AG04450 (cell line): ENCODE results near the gene GFPT2. TPM values are rescaled to one million over a fixed set of nuclear protein-coding genes. Genes with fewer than 3 reads are reported as not detected.

Experiments
- CTCF ChIA-PET: fragments of 300-600, 350-600 bp; formaldehyde crosslinking; extraction: SDS; loops from one replicate; lab custom pipeline; 2022; ENCODE audit warnings: antibody characterized with exemption, inconsistent platforms; lab: Charles Lee
- POLR2A ChIA-PET: fragments of 350-600 bp; formaldehyde crosslinking; extraction: SDS; loops from one replicate; lab custom pipeline; 2021; ENCODE audit warnings: antibody characterized with exemption, inconsistent platforms; lab: Yijun Ruan, JAX
- DNase-seq: peaks from one replicate; pipeline ENCODE4 v3.0.0-alpha.2; 2011; ENCODE audit warnings: low read depth, low spot score
- H3K27ac ChIP-seq: one replicate; pipeline ENCODE4 v1.5.1; 2012; ENCODE audit warnings: low read depth, low read length, control low read depth
- H3K27me3 ChIP-seq: one replicate; pipeline ENCODE4 v1.6.0; 2012; ENCODE audit warnings: low read length; ENCODE audit not compliant: control insufficient read depth, insufficient read depth
- H3K4me3 ChIP-seq: 2 replicates; pipeline ENCODE4 v1.5.1; 2011; ENCODE audit warnings: mild to moderate bottlenecking, low read depth, low read length, control low read depth
- H3K9me3 ChIP-seq: 2 replicates; pipeline ENCODE4 v1.5.1; 2012; ENCODE audit warnings: low read length; ENCODE audit not compliant: control insufficient read depth, insufficient read depth
- polyA plus RNA-seq: library from polyadenylated mRNA; depleted of rRNA; stranded (reverse); fragments of >200 nt; gene quantifications from 2 replicates; pipeline ENCODE4 v1.2.3, GENCODE V29; 2011
- TF ChIP-seq, protein P1 (sequence below): IDR thresholded peaks from 2 replicates; pipeline ENCODE4 v1.5.1; 2011; ENCODE audit warnings: low read depth, low read length, control low read depth, inconsistent platforms

The GFPT2 gene
- polyA plus RNA-seq, 1 experiment, result 15.1 TPM

- no peak overlapping the region for H3K4me3 ChIP-seq
- no peaks in the 10 kb centered on the region for H3K27me3 ChIP-seq
- no peak for DNase-seq
- TF ChIP-seq, protein P1, sequence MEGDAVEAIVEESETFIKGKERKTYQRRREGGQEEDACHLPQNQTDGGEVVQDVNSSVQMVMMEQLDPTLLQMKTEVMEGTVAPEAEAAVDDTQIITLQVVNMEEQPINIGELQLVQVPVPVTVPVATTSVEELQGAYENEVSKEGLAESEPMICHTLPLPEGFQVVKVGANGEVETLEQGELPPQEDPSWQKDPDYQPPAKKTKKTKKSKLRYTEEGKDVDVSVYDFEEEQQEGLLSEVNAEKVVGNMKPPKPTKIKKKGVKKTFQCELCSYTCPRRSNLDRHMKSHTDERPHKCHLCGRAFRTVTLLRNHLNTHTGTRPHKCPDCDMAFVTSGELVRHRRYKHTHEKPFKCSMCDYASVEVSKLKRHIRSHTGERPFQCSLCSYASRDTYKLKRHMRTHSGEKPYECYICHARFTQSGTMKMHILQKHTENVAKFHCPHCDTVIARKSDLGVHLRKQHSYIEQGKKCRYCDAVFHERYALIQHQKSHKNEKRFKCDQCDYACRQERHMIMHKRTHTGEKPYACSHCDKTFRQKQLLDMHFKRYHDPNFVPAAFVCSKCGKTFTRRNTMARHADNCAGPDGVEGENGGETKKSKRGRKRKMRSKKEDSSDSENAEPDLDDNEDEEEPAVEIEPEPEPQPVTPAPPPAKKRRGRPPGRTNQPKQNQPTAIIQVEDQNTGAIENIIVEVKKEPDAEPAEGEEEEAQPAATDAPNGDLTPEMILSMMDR, result no peak
- CTCF ChIA-PET, result interaction anchor here (0.8 to 3.8 kb wide), 5 partner anchors 9 to 167 kb away, joined by 3 to 20 read pairs (median 3); no protein-coding TSS in a partner anchor
- H3K27ac ChIP-seq, result no peak overlapping the region
- H3K9me3 ChIP-seq, result no peaks in the 10 kb centered on the region; the same call in 1 of the 2 replicates
- POLR2A ChIA-PET, result no interaction called here
These were observed 48.4 kb downstream of the GFPT2 start for GRCh38 chr5:180304431-180305375.

GRCh38 chr5:180304016-180304292 is 49.2 kb downstream of the GFPT2 start:
- ChIA-PET POLR2A (no interaction called here), CTCF (interaction anchor here (1.0 to 3.8 kb wide), 2 partner anchors 10 to 12 kb away, joined by 3 to 20 read pairs; no protein-coding TSS in a partner anchor)
- no peaks in the 10 kb centered on the region for H3K27me3 ChIP-seq
- H3K9me3 ChIP-seq, result no peaks in the 10 kb centered on the region; the same call in 1 of the 2 replicates
- TF ChIP-seq, protein P1, result no peak
- no peak for DNase-seq
- no peak overlapping the region for H3K27ac ChIP-seq
- no peak overlapping the region for H3K4me3 ChIP-seq

DNA sequence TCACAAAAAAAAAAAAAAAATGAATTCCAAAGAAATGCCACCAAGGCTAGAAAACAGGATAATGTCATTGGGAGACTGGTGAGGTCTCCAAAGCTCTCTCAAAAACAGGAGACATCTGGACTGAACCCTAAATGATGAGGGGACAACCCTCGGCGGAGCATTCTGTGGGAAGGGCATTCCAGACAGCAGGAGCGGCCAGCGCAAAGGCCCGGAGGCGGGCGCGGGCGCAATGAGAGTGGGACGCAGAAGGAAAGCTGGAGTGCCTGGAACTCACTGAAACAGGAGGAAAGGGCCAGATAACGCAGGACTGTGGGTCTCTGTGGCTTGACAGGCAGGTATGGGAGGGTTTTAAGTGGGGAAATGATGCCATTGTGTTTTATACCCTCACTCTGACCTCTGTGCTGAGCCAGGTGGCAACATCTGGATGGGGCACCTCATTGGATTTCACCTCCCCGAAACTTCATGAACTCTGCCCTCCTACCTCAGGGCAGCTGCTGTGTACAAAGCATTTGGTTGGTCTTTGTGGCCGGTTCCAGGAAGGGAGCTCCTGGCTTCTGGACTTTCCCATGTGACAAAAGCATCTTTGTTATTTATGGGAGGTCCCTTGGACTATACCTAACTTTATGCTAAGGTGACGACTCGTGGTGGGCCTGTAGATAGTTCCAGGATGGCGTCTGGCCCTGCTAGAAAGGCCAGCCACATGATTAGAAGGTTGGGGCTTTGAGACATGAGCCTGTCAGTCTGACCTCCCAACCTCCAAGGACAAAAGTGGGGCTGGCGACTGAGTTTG is 49.7 kb downstream of the GFPT2 start:
- CTCF ChIA-PET, result interaction anchor here (0.6 to 3.8 kb wide), 2 partner anchors 12 to 276 kb away, joined by 5 to 20 read pairs; no protein-coding TSS in a partner anchor
- DNase-seq, result no peak
- POLR2A ChIA-PET, result no interaction called here
- Histone ChIP-seq H3K27ac (no peak overlapping the region), H3K9me3 (no peaks in the 10 kb centered on the region; the same call in 1 of the 2 replicates), H3K4me3 (no peak overlapping the region), H3K27me3 (no peaks in the 10 kb centered on the region)
- TF ChIP-seq, protein P1, result no peak

GRCh38 chr5:180302256-180302655 is 50.9 kb downstream of the GFPT2 start:
- no peaks in the 10 kb centered on the region for H3K27me3 ChIP-seq
- no peak for DNase-seq
- POLR2A ChIA-PET, result interaction anchor here (0.7 kb wide), 1 partner anchor 51 kb away, joined by 3 read pairs; the partner anchor contains the start of gene GFPT2
- CTCF ChIA-PET, result interaction anchor here (3.8 kb wide), 1 partner anchor 14 kb away, joined by 20 read pairs; no protein-coding TSS in a partner anchor
- H3K4me3 ChIP-seq, result no peak overlapping the region
- H3K9me3 ChIP-seq, result no peaks in the 10 kb centered on the region; the same call in 1 of the 2 replicates
- TF ChIP-seq, protein P1, result no peak
- no peak overlapping the region for H3K27ac ChIP-seq
